Keratinocyte (primary cell): ENCODE data around the gene ANHX. TPM values are rescaled to one million over a fixed set of nuclear protein-coding genes. Genes with fewer than 3 reads are reported as not detected.

Experiments used
- DNase-seq: peaks from one replicate; pipeline ENCODE4 v3.0.0-alpha.2; 2011; ENCODE audit warnings: low read depth, missing footprints, low spot score
- FAIRE-seq: peaks from 2 replicates; lab custom pipeline; 2011; peaks lifted over from hg19 to GRCh38; lab: Jason Lieb, UNC
- H2AFZ ChIP-seq: 2 replicates; pipeline ENCODE4 v1.6.0; 2012; ENCODE audit warnings: low read length, control low read depth, inconsistent platforms; ENCODE audit not compliant: control insufficient read depth
- H3K27ac ChIP-seq: 2 replicates; pipeline ENCODE4 v1.5.1; 2011; ENCODE audit warnings: low read length; ENCODE audit not compliant: control insufficient read depth, insufficient read depth
- H3K27me3 ChIP-seq: 3 replicates; pipeline ENCODE4 v1.6.0; 2011; ENCODE audit warnings: low read length; ENCODE audit not compliant: control insufficient read depth, insufficient read depth; ENCODE audit errors: extremely low read depth
- H3K36me3 ChIP-seq, 2 experiments: 2 replicates in 1 of 2; 3 replicates in 1 of 2; pipeline ENCODE4 v1.5.1; 2011; ENCODE audit warnings: low read length in 2 of 2, mild to moderate bottlenecking in 1 of 2; ENCODE audit not compliant: control insufficient read depth in 2 of 2, insufficient read depth in 2 of 2; ENCODE audit errors: extremely low read depth in 1 of 2
- H3K4me1 ChIP-seq: 3 replicates; pipeline ENCODE4 v1.5.1; 2011; ENCODE audit warnings: low read length; ENCODE audit not compliant: control insufficient read depth, insufficient read depth; ENCODE audit errors: extremely low read depth
- H3K4me2 ChIP-seq: 3 replicates; pipeline ENCODE4 v1.6.0; 2011; ENCODE audit warnings: low read depth, low read length; ENCODE audit not compliant: control insufficient read depth, insufficient read depth; ENCODE audit errors: extremely low read depth
- H3K4me3 ChIP-seq, 3 experiments: fragments of 200-600 bp in 1 of 3; sonication (generic) in 1 of 3; 2 replicates in 2 of 3; 3 replicates in 1 of 3; pipeline ENCODE4 v1.5.1; 2011 to 2016; ENCODE audit warnings: low read length in 3 of 3, mild to moderate bottlenecking in 3 of 3, control low read depth in 2 of 3, inconsistent platforms in 1 of 3, low read depth in 1 of 3, mixed read lengths in 1 of 3, mixed run types in 1 of 3, moderate library complexity in 1 of 3; ENCODE audit not compliant: control insufficient read depth in 2 of 3, insufficient read depth in 2 of 3; ENCODE audit errors: extremely low read depth in 1 of 3
- H3K79me2 ChIP-seq: 2 replicates; pipeline ENCODE4 v1.6.0; 2012; ENCODE audit warnings: low read length; ENCODE audit not compliant: control insufficient read depth, insufficient read depth
- H3K9ac ChIP-seq: 3 replicates; pipeline ENCODE4 v1.6.0; 2011; ENCODE audit warnings: low read length; ENCODE audit not compliant: control insufficient read depth, insufficient read depth; ENCODE audit errors: extremely low read depth
- H3K9me1 ChIP-seq: 3 replicates; pipeline ENCODE4 v1.6.0; 2011; ENCODE audit warnings: low read length; ENCODE audit not compliant: control insufficient read depth, insufficient read depth; ENCODE audit errors: extremely low read depth
- H3K9me3 ChIP-seq: 2 replicates; pipeline ENCODE4 v1.5.1; 2012; ENCODE audit warnings: low read depth, low read length; ENCODE audit not compliant: control insufficient read depth
- H4K20me1 ChIP-seq: 3 replicates; pipeline ENCODE4 v1.6.0; 2011; ENCODE audit warnings: low read length; ENCODE audit not compliant: control insufficient read depth, insufficient read depth; ENCODE audit errors: extremely low read depth
- CTCF ChIP-seq, 3 experiments: IDR thresholded peaks in 1 of 3; conservative IDR thresholded peaks in 1 of 3; optimal IDR thresholded peaks in 1 of 3; 2 replicates in 2 of 3; 3 replicates in 1 of 3; pipeline versions ENCODE3 to v1.5.1; 2011; ENCODE audit warnings: low read length in 3 of 3, mild to moderate bottlenecking in 3 of 3, moderate library complexity in 2 of 3, control low read depth in 1 of 3, inconsistent platforms in 1 of 3; ENCODE audit not compliant: insufficient read depth in 2 of 3; ENCODE audit errors: extremely low read depth in 1 of 3
- EZH2 ChIP-seq: IDR thresholded peaks from one replicate; pipeline ENCODE4 v1.6.1; 2012; ENCODE audit warnings: inconsistent platforms, mild to moderate bottlenecking, low read length, moderate library complexity
- dilution Hi-C: fragments of 300-500 bp; cut with MboI; formaldehyde crosslinking; loops from one replicate; pipeline ENCODE4 v1.7.0; 2020; ENCODE audit warnings: low sequenced_read_pairs; ENCODE audit not compliant: extremely low pct_ligation_motif_present
- polyA plus RNA-seq, 5 experiments: library from polyadenylated mRNA; depleted of rRNA in 3 of 5; stranded (reverse) in 3 of 5; stranded (forward) in 1 of 5; unstranded in 1 of 5; fragments of >200 nt; gene quantifications; 1 replicate in 1 of 5; 2 replicates in 3 of 5; 3 replicates in 1 of 5; pipeline versions ENCODE4 v1.2.1 to v1.2.3, GENCODE V29; 2011 to 2012; ENCODE audit warnings: missing spikeins in 2 of 5, low read depth in 1 of 5, low replicate concordance in 1 of 5

The ANHX gene
- polyA plus RNA-seq, 1 donor (not counting 4 experiments of a cell fraction or from before 2014, with no cell fraction given), result not detected

GRCh38 chr12:133227281-133227852 lies 8.3 kb downstream of the ANHX start:
- peaks cover 21% of the 10 kb centered on the region for H3K9me3 ChIP-seq
- H3K4me1 ChIP-seq, result no peaks in the 10 kb centered on the region
- no peaks in the 10 kb centered on the region for H3K36me3 ChIP-seq
- no peaks in the 10 kb centered on the region for H4K20me1 ChIP-seq
- H3K27ac ChIP-seq, result no peak overlapping the region
- no peak for DNase-seq
- dilution Hi-C loops, result no loop called here
- H3K79me2 ChIP-seq, result no peaks in the 10 kb centered on the region
- H3K9me1 ChIP-seq, result no peaks in the 10 kb centered on the region
- no peak for FAIRE-seq
- TF ChIP-seq CTCF (optimal IDR thresholded peaks at IDR 0.05 in 1 of 3, IDR thresholded peaks at IDR 0.05 in 1 of 3, conservative IDR thresholded peaks at IDR 0.05 in 1 of 3; ENCODE audit: extremely low read depth in 1 of 3, insufficient read depth in 2 of 3, low read length in 3 of 3), result no peak
- TF ChIP-seq EZH2, result no peak
- no peak overlapping the region for H3K4me3 ChIP-seq
- H2AFZ ChIP-seq, result no peak overlapping the region
- H3K4me2 ChIP-seq, result no peak overlapping the region
- no peak overlapping the region for H3K9ac ChIP-seq
- no peaks in the 10 kb centered on the region for H3K27me3 ChIP-seq

- TF ChIP-seq CTCF (optimal IDR thresholded peaks at IDR 0.05 in 1 of 3, IDR thresholded peaks at IDR 0.05 in 1 of 3, conservative IDR thresholded peaks at IDR 0.05 in 1 of 3; ENCODE audit: extremely low read depth in 1 of 3, insufficient read depth in 2 of 3, low read length in 3 of 3) (no peak), EZH2 (no peak)
- H2AFZ ChIP-seq, result no peak overlapping the region
- no peak overlapping the region for H3K27ac ChIP-seq
- no peaks in the 10 kb centered on the region for H3K79me2 ChIP-seq
- H3K4me1 ChIP-seq, result no peaks in the 10 kb centered on the region
- H3K9me1 ChIP-seq, result no peaks in the 10 kb centered on the region
- H3K27me3 ChIP-seq, result no peaks in the 10 kb centered on the region
- no peak overlapping the region for H3K9ac ChIP-seq
- DNase-seq (no peak), FAIRE-seq (no peak)
- H3K4me2 ChIP-seq, result no peak overlapping the region
- no peaks in the 10 kb centered on the region for H3K36me3 ChIP-seq
- no peaks in the 10 kb centered on the region for H4K20me1 ChIP-seq
- dilution Hi-C loops, result no loop called here
- H3K4me3 ChIP-seq, result no peak overlapping the region
- peaks cover 18% of the 10 kb centered on the region for H3K9me3 ChIP-seq
Measured at GRCh38 chr12:133226690-133227089, 9.0 kb downstream of the ANHX start.
